Measurements from ENCODE around the gene MALT1.

DNA sequence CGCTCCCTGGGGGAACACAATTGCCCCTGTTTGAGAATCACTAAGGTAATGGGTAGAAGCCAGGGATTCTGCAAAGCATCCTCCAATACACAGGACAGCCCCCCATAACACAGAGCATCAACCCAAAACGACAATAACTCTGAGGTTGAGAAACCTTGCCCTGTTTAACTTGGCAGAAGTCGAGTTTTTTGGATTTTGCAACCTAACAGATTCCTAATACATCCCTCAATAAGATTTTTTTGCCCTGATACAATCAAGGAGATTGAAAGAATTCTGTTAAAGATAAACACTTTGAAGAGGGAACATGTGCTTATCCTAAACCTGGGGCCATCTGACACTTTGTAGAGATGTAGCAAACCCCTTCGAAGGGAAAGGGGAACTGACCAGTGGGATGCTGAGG is 100.9 kb downstream of the MALT1 start:
- TF ChIP-seq POLR2AphosphoS5 (IDR thresholded peaks at IDR 0.05; ENCODE audit: low read depth, low read length) = no peak
- TF ChIP-seq POLR2A (IDR thresholded peaks at IDR 0.05; ENCODE audit: low read depth, low read length) = no peak
- TF ChIP-seq TAF1 (IDR thresholded peaks at IDR 0.05; ENCODE audit: borderline replicate concordance, low read depth, low read length) = no peak

Data from GM12892 (cell line).